ENCODE data around the gene IL10RB. TPM values are rescaled to one million over a fixed set of nuclear protein-coding genes. Genes with fewer than 3 reads are reported as not detected.
"Not testable (repeated sequence)": the region's sequence is repeated elsewhere in the genome, so short reads cannot be mapped to it uniquely, and the experiment has no call there.

Gene IL10RB
- total RNA-seq, 2 donors from 2014 or later, result 36.4 to 44.0 TPM

GRCh38 chr21:33317145-33317544 lies 51.0 kb downstream of the IL10RB start:
- Mint-ChIP-seq H3K4me1 (ENCODE audit: low read depth) (no peaks in the 10 kb centered on the region), H3K27me3 (ENCODE audit: low read depth) (no peaks in the 10 kb centered on the region), H3K36me3 (ENCODE audit: insufficient read depth in 2 of 2) (no peaks in the 10 kb centered on the region), H3K4me3 (no peak overlapping the region), H3K27ac (no peak overlapping the region), H3K9me3 (peaks cover 2% of the 10 kb centered on the region in 2 donors)
- DNase-seq, result no peak
- ATAC-seq (replicated peaks in 1 of 2), result no peak

GRCh38 chr21:33317786-33318486 lies 51.8 kb downstream of the IL10RB start:
- Mint-ChIP-seq H3K4me3 (no peak overlapping the region), H3K9me3 (peaks cover 2% of the 10 kb centered on the region in 2 donors), H3K27ac (no peak overlapping the region), H3K4me1 (ENCODE audit: low read depth) (no peaks in the 10 kb centered on the region), H3K36me3 (ENCODE audit: insufficient read depth in 2 of 2) (no peaks in the 10 kb centered on the region), H3K27me3 (ENCODE audit: low read depth) (no peaks in the 10 kb centered on the region)
- ATAC-seq (replicated peaks in 1 of 2), result no peak
- no peak for DNase-seq

DNA sequence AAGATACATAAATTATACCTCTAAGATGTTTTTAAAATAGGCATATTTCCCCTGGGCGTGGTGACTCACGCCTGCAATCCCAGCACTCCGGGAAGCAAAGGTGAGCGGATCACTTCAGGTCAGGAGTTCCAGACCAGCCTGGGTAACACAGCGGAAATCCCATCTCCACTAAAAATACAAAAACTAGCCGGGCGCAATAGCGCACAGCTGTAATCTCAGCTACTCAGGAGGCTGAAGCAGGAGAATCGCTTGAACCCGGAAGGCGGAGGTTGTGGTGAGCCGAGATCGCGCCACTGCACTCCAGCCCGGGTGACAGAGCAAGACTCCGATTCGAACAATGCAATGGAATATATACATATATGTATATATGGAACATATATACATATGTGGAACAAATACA lies 54.8 kb downstream of the IL10RB start:
- H3K4me3 Mint-ChIP-seq; H3K4me1 Mint-ChIP-seq (ENCODE audit: low read depth); H3K36me3 Mint-ChIP-seq (ENCODE audit: insufficient read depth in 2 of 2); ATAC-seq (replicated peaks in 1 of 2); H3K9me3 Mint-ChIP-seq; DNase-seq; H3K27me3 Mint-ChIP-seq (ENCODE audit: low read depth); H3K27ac Mint-ChIP-seq: not testable (repeated sequence)

- H3K27me3 Mint-ChIP-seq (ENCODE audit: low read depth); H3K4me1 Mint-ChIP-seq (ENCODE audit: low read depth); ATAC-seq (replicated peaks in 1 of 2); H3K36me3 Mint-ChIP-seq (ENCODE audit: insufficient read depth in 2 of 2); H3K4me3 Mint-ChIP-seq; H3K27ac Mint-ChIP-seq; H3K9me3 Mint-ChIP-seq; DNase-seq: not testable (repeated sequence)
These were observed 57.4 kb downstream of the IL10RB start for GRCh38 chr21:33323610-33324009.

- Mint-ChIP-seq H3K27ac (no peak within 1 kb of the TSS), H3K27me3 (ENCODE audit: low read depth) (no peaks in the 10 kb centered on the region), H3K4me1 (ENCODE audit: low read depth) (peaks cover 6% of the 10 kb centered on the region), H3K4me3 (no peak within 1 kb of the TSS), H3K36me3 (ENCODE audit: insufficient read depth in 2 of 2) (no peaks in the 10 kb centered on the region), H3K9me3 (no peaks in the 10 kb centered on the region)
- peak; percentile 97 to 99 for DNase-seq
- peak; percentile 95 to 97 for ATAC-seq (replicated peaks in 1 of 2)
These were observed 58.4 kb downstream of the IL10RB start, which contains the start of gene IFNAR1 for GRCh38 chr21:33324291-33325221. IFNAR1 (plus strand) TSS chr21:33324970; CDS start chr21:33325056, 86 bp downstream.

DNA sequence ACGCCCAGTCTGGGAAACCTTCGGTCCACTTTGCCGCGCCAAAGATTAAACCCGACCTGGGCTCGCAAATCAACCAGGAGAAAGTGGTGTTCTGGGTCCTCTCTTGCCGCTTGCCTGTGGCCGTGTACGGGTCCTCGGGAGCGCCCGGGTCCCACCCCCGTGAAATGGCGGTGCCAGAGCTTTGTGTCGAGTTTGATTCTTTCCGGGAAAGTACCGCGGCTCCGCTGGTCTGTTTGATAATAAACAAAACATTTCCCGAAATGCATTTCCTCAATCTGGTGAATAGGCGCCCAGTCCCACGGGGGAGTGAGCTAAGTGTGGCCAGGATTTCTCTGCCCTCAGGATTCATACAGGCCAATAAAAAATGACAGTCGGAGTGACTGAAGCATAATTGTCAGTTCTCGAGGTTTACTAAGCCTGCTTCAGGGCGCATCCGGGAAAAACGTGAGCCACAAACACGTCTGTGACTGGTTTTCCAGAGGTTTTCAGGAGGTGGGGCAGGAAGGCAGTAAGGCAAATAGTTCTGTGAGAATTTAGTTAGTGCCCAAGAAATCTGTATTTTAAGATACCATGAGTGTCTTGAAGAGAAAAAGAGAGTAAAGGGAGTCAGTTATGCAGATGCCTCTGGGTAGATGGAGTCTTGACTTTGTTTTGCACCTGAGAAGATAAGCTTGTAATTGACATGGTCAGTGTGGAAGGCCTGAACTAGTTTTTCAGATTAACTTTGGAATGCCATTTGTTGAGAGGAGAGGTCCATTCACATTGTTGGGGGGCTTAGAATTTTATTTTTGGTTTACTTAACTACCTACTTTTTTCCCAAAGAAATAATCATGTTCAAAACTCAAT lies 59.3 kb downstream of the IL10RB start:
- peaks cover 11% of the 10 kb centered on the region for H3K4me1 Mint-ChIP-seq (ENCODE audit: low read depth)
- no peak overlapping the region for H3K4me3 Mint-ChIP-seq
- H3K27me3 Mint-ChIP-seq (ENCODE audit: low read depth), result no peaks in the 10 kb centered on the region
- no peak overlapping the region for H3K27ac Mint-ChIP-seq
- H3K36me3 Mint-ChIP-seq (ENCODE audit: insufficient read depth in 2 of 2), result no peaks in the 10 kb centered on the region
- ATAC-seq (replicated peaks in 1 of 2) (peak; percentile 36 to 57), DNase-seq (peak; percentile 70 to 72)
- H3K9me3 Mint-ChIP-seq, result no peaks in the 10 kb centered on the region

- ATAC-seq (replicated peaks in 1 of 2), result no peak
- Mint-ChIP-seq H3K27ac (peak overlapping the region; percentile 36), H3K4me3 (peak overlapping the region; percentile 6 to 28), H3K4me1 (ENCODE audit: low read depth) (peaks cover 28% of the 10 kb centered on the region), H3K9me3 (peaks cover 0 to 3% of the 10 kb centered on the region in 2 donors), H3K36me3 (ENCODE audit: insufficient read depth in 2 of 2) (peaks cover 4% of the 10 kb centered on the region in 2 donors), H3K27me3 (ENCODE audit: low read depth) (no peaks in the 10 kb centered on the region)
- DNase-seq, result no peak
These were observed 61.2 kb downstream of the IL10RB start for GRCh38 chr21:33327326-33327725.

GRCh38 chr21:33327792-33328433 lies 61.7 kb downstream of the IL10RB start:
- Mint-ChIP-seq H3K9me3 (peaks cover under 1 to 5% of the 10 kb centered on the region in 2 donors), H3K4me1 (ENCODE audit: low read depth) (peaks cover 32% of the 10 kb centered on the region), H3K36me3 (ENCODE audit: insufficient read depth in 2 of 2) (peaks cover 6 to 10% of the 10 kb centered on the region in 2 donors), H3K27ac (peak overlapping the region; percentile 36), H3K27me3 (ENCODE audit: low read depth) (no peaks in the 10 kb centered on the region), H3K4me3 (peak overlapping the region; percentile 28 to 35)
- DNase-seq (no peak), ATAC-seq (replicated peaks in 1 of 2) (no peak)

DNA sequence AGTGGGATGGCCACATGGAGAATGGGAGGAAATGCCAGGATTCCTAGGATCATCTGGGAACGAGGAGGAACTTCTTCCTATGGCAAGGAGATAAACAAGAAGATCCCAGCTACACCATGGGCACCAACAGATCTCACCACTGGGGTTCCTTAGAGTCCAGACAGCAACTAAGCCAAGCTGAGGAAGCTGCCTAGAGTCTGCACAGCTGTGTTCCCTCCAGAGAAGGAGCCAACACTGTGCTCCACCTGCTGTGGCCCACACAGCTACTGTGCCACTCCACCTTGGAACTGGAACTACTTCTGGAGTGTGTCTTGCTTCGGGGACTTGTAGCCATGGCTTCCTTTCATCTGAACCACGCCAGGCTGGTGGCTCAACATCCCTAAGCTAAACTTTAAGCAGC lies 64.6 kb downstream of the IL10RB start:
- no peaks in the 10 kb centered on the region for H3K27me3 Mint-ChIP-seq (ENCODE audit: low read depth)
- peaks cover 45% of the 10 kb centered on the region for H3K4me1 Mint-ChIP-seq (ENCODE audit: low read depth)
- no peak overlapping the region for H3K4me3 Mint-ChIP-seq
- no peak for ATAC-seq (replicated peaks in 1 of 2)
- DNase-seq, result no peak
- no peak overlapping the region for H3K27ac Mint-ChIP-seq
- peaks cover 10 to 15% of the 10 kb centered on the region in 2 donors for H3K36me3 Mint-ChIP-seq (ENCODE audit: insufficient read depth in 2 of 2)
- H3K9me3 Mint-ChIP-seq, result peaks cover 6 to 8% of the 10 kb centered on the region in 2 donors

- Mint-ChIP-seq H3K27me3 (ENCODE audit: low read depth) (no peaks in the 10 kb centered on the region), H3K4me3 (no peak overlapping the region), H3K36me3 (ENCODE audit: insufficient read depth in 2 of 2) (peaks cover 10 to 15% of the 10 kb centered on the region in 2 donors), H3K9me3 (peaks cover 6 to 8% of the 10 kb centered on the region in 2 donors), H3K4me1 (ENCODE audit: low read depth) (peaks cover 45% of the 10 kb centered on the region), H3K27ac (peak overlapping the region; percentile 7)
- ATAC-seq (replicated peaks in 1 of 2) (no peak), DNase-seq (no peak)
These were observed 66.0 kb downstream of the IL10RB start for GRCh38 chr21:33332143-33332542.

GRCh38 chr21:33334191-33334590 lies 68.0 kb downstream of the IL10RB start:
- peaks cover 41% of the 10 kb centered on the region for H3K4me1 Mint-ChIP-seq (ENCODE audit: low read depth)
- peaks cover 12 to 18% of the 10 kb centered on the region in 2 donors for H3K36me3 Mint-ChIP-seq (ENCODE audit: insufficient read depth in 2 of 2)
- H3K9me3 Mint-ChIP-seq, result peaks cover 6 to 8% of the 10 kb centered on the region in 2 donors
- H3K27me3 Mint-ChIP-seq (ENCODE audit: low read depth), result no peaks in the 10 kb centered on the region
- H3K27ac Mint-ChIP-seq, result no peak overlapping the region
- DNase-seq (no peak), ATAC-seq (replicated peaks in 1 of 2) (no peak)
- H3K4me3 Mint-ChIP-seq, result no peak overlapping the region

GRCh38 chr21:33334824-33335223 lies 68.7 kb downstream of the IL10RB start:
- peaks cover 12 to 18% of the 10 kb centered on the region in 2 donors for H3K36me3 Mint-ChIP-seq (ENCODE audit: insufficient read depth in 2 of 2)

More at GRCh38 chr21:33334824-33335223, 68.7 kb downstream of the IL10RB start:
- Mint-ChIP-seq H3K4me1 (ENCODE audit: low read depth) (peaks cover 41% of the 10 kb centered on the region), H3K27me3 (ENCODE audit: low read depth) (no peaks in the 10 kb centered on the region), H3K27ac (no peak overlapping the region), H3K4me3 (no peak overlapping the region), H3K9me3 (peaks cover 6 to 8% of the 10 kb centered on the region in 2 donors)
- ATAC-seq (replicated peaks in 1 of 2) (no peak), DNase-seq (no peak)

Data from activated T-cell treated with anti-CD3 and anti-CD28 coated beads, Interleukin-2, amount 50 U/mL, for 72 hours (primary cell).